HepG2 (cell line): ENCODE results near the gene NISCH. TPM values are rescaled to one million over a fixed set of nuclear protein-coding genes. Genes with fewer than 3 reads are reported as not detected.

Source experiments
- ATAC-seq: fragments of 200-7000 bp; cut with Tn5 transposase; 3 replicates; pipeline ENCODE4 v1.9.1; 2020; ENCODE audit warnings: mild to moderate bottlenecking, moderate library complexity
- BruUV-seq: library from RNA; stranded (reverse); fragments of 400-500 nt; replicated peaks from 2 replicates; lab custom pipeline; 2021; lab: Mats Ljungman, UMichigan
- CTCF ChIA-PET: fragments of 300-600 bp; formaldehyde crosslinking; extraction: SDS; loops from one replicate; lab custom pipeline; 2021; ENCODE audit warnings: low total read pairs, inconsistent platforms, low intra/inter-chr PET ratio; lab: Yijun Ruan, JAX
- POLR2A ChIA-PET: fragments of 350-600 bp; sonication (Branson Sonifier 250); formaldehyde crosslinking; loops from one replicate; lab custom pipeline; 2020; ENCODE audit warnings: antibody characterized with exemption, inconsistent platforms; lab: Yijun Ruan, JAX
- DNase-seq: peaks from one replicate; pipeline ENCODE4 v3.0.0-alpha.2; 2015; ENCODE audit warnings: low spot score
- FAIRE-seq: peaks from 3 replicates; lab custom pipeline; 2011; peaks lifted over from hg19 to GRCh38; lab: Jason Lieb, UNC
- H2AFZ ChIP-seq: one replicate; pipeline ENCODE4 v1.6.1; 2011; ENCODE audit warnings: low read length, inconsistent platforms
- H3K27ac ChIP-seq: fragments of 300-600 bp; 3 replicates; pipeline ENCODE4 v1.8.0; 2011; ENCODE audit warnings: mixed run types, mild to moderate bottlenecking, mixed read lengths, low read length, inconsistent platforms; ENCODE audit not compliant: insufficient read depth; ENCODE audit errors: extremely low read length
- H3K27me3 ChIP-seq, 2 experiments: fragments of 200-600 bp in 1 of 2; 2 replicates in 1 of 2; 3 replicates in 1 of 2; pipeline versions ENCODE4 v1.6.0 to v1.8.0; 2011; ENCODE audit warnings: low read length in 2 of 2, mild to moderate bottlenecking in 2 of 2, moderate library complexity in 2 of 2, inconsistent platforms in 1 of 2; ENCODE audit not compliant: insufficient read depth in 2 of 2, control insufficient read depth in 1 of 2
- H3K36me3 ChIP-seq, 2 experiments: fragments of 200-600 bp in 1 of 2; replicated peaks in 1 of 2; 2 replicates in 1 of 2; 3 replicates in 1 of 2; pipeline versions ENCODE4 v1.5.1 to v1.8.0; 2011; ENCODE audit warnings: low read length in 2 of 2, inconsistent platforms in 1 of 2; ENCODE audit not compliant: insufficient read depth in 2 of 2, control insufficient read depth in 1 of 2
- H3K4me1 ChIP-seq: 2 replicates; pipeline ENCODE4 v1.5.1; 2012; ENCODE audit warnings: low read length, inconsistent platforms; ENCODE audit not compliant: insufficient read depth
- H3K4me2 ChIP-seq: 2 replicates; pipeline ENCODE4 v1.6.0; 2011; ENCODE audit warnings: low read depth, low read length, inconsistent platforms
- H3K4me3 ChIP-seq, 3 experiments: fragments of 200-600 bp in 1 of 3; sonication (generic), shearing (Covaris generic) in 1 of 3; replicated peaks in 1 of 3; 2 replicates each; pipeline ENCODE4 v1.5.1; 2011 to 2016; ENCODE audit warnings: low read length in 3 of 3, inconsistent platforms in 2 of 3, low read depth in 2 of 3, mild to moderate bottlenecking in 2 of 3, control low read depth in 1 of 3, mixed read lengths in 1 of 3; ENCODE audit not compliant: insufficient read depth in 1 of 3
- H3K79me2 ChIP-seq: one replicate; pipeline ENCODE4 v1.6.1; 2011; ENCODE audit warnings: low read length, inconsistent platforms; ENCODE audit not compliant: insufficient read depth
- H3K9ac ChIP-seq: 2 replicates; pipeline ENCODE4 v1.6.0; 2011; ENCODE audit warnings: mild to moderate bottlenecking, low read depth, low read length, inconsistent platforms; ENCODE audit not compliant: insufficient read depth
- H3K9me3 ChIP-seq: 2 replicates; pipeline ENCODE4 v1.5.1; 2012; ENCODE audit warnings: mild to moderate bottlenecking, low read length
- H4K20me1 ChIP-seq: 2 replicates; pipeline ENCODE4 v1.6.0; 2011; ENCODE audit warnings: inconsistent platforms, mild to moderate bottlenecking, low read length, moderate library complexity; ENCODE audit not compliant: insufficient read depth
- ELF3 ChIP-seq: IDR thresholded peaks from 2 replicates; pipeline ENCODE4 v1.6.1; 2016; ENCODE audit warnings: missing genetic modification reagents, missing compliant biosample characterization
- FOXA3 ChIP-seq: IDR thresholded peaks from 2 replicates; pipeline ENCODE4 v1.6.1; 2016; ENCODE audit warnings: missing genetic modification reagents, missing compliant biosample characterization
- GRHL1 ChIP-seq: sonication (generic); formaldehyde crosslinking; conservative IDR thresholded peaks from 2 replicates; pipeline ENCODE4 v1.8.0; 2022; ENCODE audit warnings: missing genetic modification reagents
- MAX ChIP-seq: IDR thresholded peaks from 2 replicates; pipeline ENCODE4 v1.6.1; 2012; ENCODE audit warnings: inconsistent platforms
- MXD3 ChIP-seq: IDR thresholded peaks from 2 replicates; pipeline ENCODE4 v1.6.1; 2016; ENCODE audit warnings: mild to moderate bottlenecking, missing biosample characterization, missing genetic modification reagents
- NR3C1 ChIP-seq: sonication (generic); formaldehyde crosslinking; IDR thresholded peaks from 2 replicates; pipeline ENCODE4 v1.4.0; 2020; ENCODE audit warnings: missing genetic modification reagents
- REST ChIP-seq, 2 experiments: IDR thresholded peaks; 2 replicates each; pipeline ENCODE4 v1.6.1; 2011 to 2012; ENCODE audit warnings: low read length in 2 of 2, borderline replicate concordance in 1 of 2, low read depth in 1 of 2, mild to moderate bottlenecking in 1 of 2, moderate library complexity in 1 of 2
- SOX5 ChIP-seq: IDR thresholded peaks from 2 replicates; pipeline ENCODE4 v1.6.1; 2016; ENCODE audit warnings: borderline replicate concordance
- TEAD3 ChIP-seq: optimal IDR thresholded peaks from 2 replicates; pipeline ENCODE3; 2016; ENCODE audit warnings: borderline replicate concordance
- ZNF18 ChIP-seq: sonication (generic); formaldehyde crosslinking; IDR thresholded peaks from 2 replicates; pipeline ENCODE4 v1.8.0; 2022; ENCODE audit warnings: mild to moderate bottlenecking, missing genetic modification reagents; ENCODE audit not compliant: insufficient replicate concordance
- ZNF605 ChIP-seq: sonication (generic); formaldehyde crosslinking; IDR thresholded peaks from 2 replicates; pipeline ENCODE4 v1.8.0; 2022; ENCODE audit warnings: mild to moderate bottlenecking, missing genetic modification reagents
- ZNF687 ChIP-seq: sonication (generic); formaldehyde crosslinking; IDR thresholded peaks from 2 replicates; pipeline ENCODE4 v1.5.1; 2020; ENCODE audit warnings: mild to moderate bottlenecking, missing genetic modification reagents, moderate library complexity
- WGBS: methylation state at CpG from one replicate; pipeline ENCODE4 v1.1.6; 2017; ENCODE audit warnings: low lambda C conversion rate; 5-methylcytosine and 5-hydroxymethylcytosine counted together
- in situ Hi-C: cut with HindIII; loops from 2 replicates; pipeline ENCODE4 v1.10.0; 2017; ENCODE audit warnings: low pct_unique_long_range_greater_than_20kb; ENCODE audit not compliant: extremely low pct_ligation_motif_present
- intact Hi-C: fragments of 100-400 bp; cut with micrococcal nuclease; formaldehyde crosslinking; loops from one replicate; pipeline ENCODE4 v1.10.0; 2022; ENCODE audit not compliant: unreplicated experiment
- polyA plus RNA-seq, 8 experiments: library from polyadenylated mRNA; depleted of rRNA in 3 of 8; stranded (reverse) in 7 of 8; unstranded in 1 of 8; fragments of >200 nt; fragmentation: Illumina TruSeq in 4 of 8; extraction: Trizol in 4 of 8; gene quantifications; 2 replicates each; pipeline versions ENCODE4 v1.2.1 to v1.2.3, GENCODE V29; 2011 to 2016; ENCODE audit warnings: low read depth in 4 of 8, missing spikeins in 1 of 8, mixed read lengths in 1 of 8; ENCODE audit not compliant: insufficient read depth in 1 of 8
- total RNA-seq, 5 experiments: library from RNA; depleted of rRNA; stranded (reverse); fragments of >200 nt; fragmentation: Illumina TruSeq; extraction: Trizol; gene quantifications; 2 replicates each; pipeline ENCODE4 v1.2.3, GENCODE V29; 2016; ENCODE audit warnings: low read depth in 1 of 5

NISCH gene
- total and polyA plus RNA-seq, 2 of the 13 experiments (the other 11 are each of a cell fraction or from before 2014, with no cell fraction given) = 27.0 to 47.6 TPM

GRCh38 chr3:52507359-52507758, 52.0 kb downstream of the NISCH start:
- peak; percentile 60 for ATAC-seq
- H3K27me3 ChIP-seq = peaks cover 5 to 53% of the 10 kb centered on the region in 2 experiments; a peak in 3 of 5 replicates
- H3K9me3 ChIP-seq = no peaks in the 10 kb centered on the region
- H3K36me3 ChIP-seq = no peaks in the 10 kb centered on the region
- FAIRE-seq = no peak
- CTCF ChIA-PET = no interaction called here
- no TSS peak for BruUV-seq
- H3K4me1 ChIP-seq = peaks cover 19% of the 10 kb centered on the region
- H3K9ac ChIP-seq = no peak overlapping the region
- intact Hi-C loops = no loop called here
- no peak overlapping the region for H3K4me3 ChIP-seq
- POLR2A ChIA-PET = interaction anchor here (0.8 to 1.4 kb wide), 2 partner anchors 8 to 29 kb away, joined by 3 read pairs; partner anchors contain the start of gene UQCC5
- no peak overlapping the region for H2AFZ ChIP-seq
- H4K20me1 ChIP-seq = no peaks in the 10 kb centered on the region
- peak; percentile 63 for DNase-seq
- no peaks in the 10 kb centered on the region for H3K79me2 ChIP-seq
- in situ Hi-C loops = no loop called here
- no peak overlapping the region for H3K27ac ChIP-seq
- no peak overlapping the region; the same call in 1 of the 2 replicates for H3K4me2 ChIP-seq
- WGBS = 3% methylated on average over 5 of the region's 5 CpGs
- TF ChIP-seq NR3C1 (CRISPR knock-in tag) = no peak
- peak; percentile 68 for TF ChIP-seq ZNF687 (CRISPR knock-in tag)
- TF ChIP-seq MXD3 = no peak
- 0 out of 2 replicates have a peak, but pooled peaks have one; percentile 20 for TF ChIP-seq ELF3 (CRISPR knock-in tag)
- no peak for TF ChIP-seq REST (IDR thresholded peaks at IDR 0.05; ENCODE audit: borderline replicate concordance in 1 of 2, low read depth in 1 of 2, low read length in 2 of 2)
- peak; percentile 58; the same call in 1 of the 2 replicates for TF ChIP-seq MAX
- peak; percentile 98 for TF ChIP-seq ZNF18
- TF ChIP-seq ZNF605 (CRISPR knock-in tag) = no peak
- peak; percentile 12 for TF ChIP-seq TEAD3 (CRISPR knock-in tag)
- peak; percentile 28; the same call in 1 of the 2 replicates for TF ChIP-seq FOXA3 (CRISPR knock-in tag)
- TF ChIP-seq SOX5 (CRISPR knock-in tag) = peak; percentile 39; the same call in 1 of the 2 replicates
- TF ChIP-seq GRHL1 (CRISPR knock-in tag) = no peak
